KOPT-K1 (cell line): ENCODE data around the gene ID1.

Experiments used
- H3K27ac ChIP-seq: fragments of 200-600 bp; sonication (generic); 2 replicates; pipeline ENCODE4 v1.5.1; 2016; ENCODE audit warnings: antibody characterized with exemption, mild to moderate bottlenecking, low read depth, low read length; ENCODE audit not compliant: poor library complexity, severe bottlenecking
- H3K36me3 ChIP-seq: fragments of 200-600 bp; sonication (generic); 2 replicates; pipeline ENCODE4 v1.5.1; 2017; ENCODE audit warnings: antibody characterized with exemption, mild to moderate bottlenecking, low read length, moderate library complexity; ENCODE audit not compliant: insufficient read depth
- H3K9me3 ChIP-seq: fragments of 200-600 bp; sonication (generic); 2 replicates; pipeline ENCODE4 v1.5.1; 2017; ENCODE audit warnings: antibody characterized with exemption, low read length, mild to moderate bottlenecking; ENCODE audit not compliant: insufficient read depth, poor library complexity, severe bottlenecking

ID1 gene, protein sequence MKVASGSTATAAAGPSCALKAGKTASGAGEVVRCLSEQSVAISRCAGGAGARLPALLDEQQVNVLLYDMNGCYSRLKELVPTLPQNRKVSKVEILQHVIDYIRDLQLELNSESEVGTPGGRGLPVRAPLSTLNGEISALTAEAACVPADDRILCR

DNA sequence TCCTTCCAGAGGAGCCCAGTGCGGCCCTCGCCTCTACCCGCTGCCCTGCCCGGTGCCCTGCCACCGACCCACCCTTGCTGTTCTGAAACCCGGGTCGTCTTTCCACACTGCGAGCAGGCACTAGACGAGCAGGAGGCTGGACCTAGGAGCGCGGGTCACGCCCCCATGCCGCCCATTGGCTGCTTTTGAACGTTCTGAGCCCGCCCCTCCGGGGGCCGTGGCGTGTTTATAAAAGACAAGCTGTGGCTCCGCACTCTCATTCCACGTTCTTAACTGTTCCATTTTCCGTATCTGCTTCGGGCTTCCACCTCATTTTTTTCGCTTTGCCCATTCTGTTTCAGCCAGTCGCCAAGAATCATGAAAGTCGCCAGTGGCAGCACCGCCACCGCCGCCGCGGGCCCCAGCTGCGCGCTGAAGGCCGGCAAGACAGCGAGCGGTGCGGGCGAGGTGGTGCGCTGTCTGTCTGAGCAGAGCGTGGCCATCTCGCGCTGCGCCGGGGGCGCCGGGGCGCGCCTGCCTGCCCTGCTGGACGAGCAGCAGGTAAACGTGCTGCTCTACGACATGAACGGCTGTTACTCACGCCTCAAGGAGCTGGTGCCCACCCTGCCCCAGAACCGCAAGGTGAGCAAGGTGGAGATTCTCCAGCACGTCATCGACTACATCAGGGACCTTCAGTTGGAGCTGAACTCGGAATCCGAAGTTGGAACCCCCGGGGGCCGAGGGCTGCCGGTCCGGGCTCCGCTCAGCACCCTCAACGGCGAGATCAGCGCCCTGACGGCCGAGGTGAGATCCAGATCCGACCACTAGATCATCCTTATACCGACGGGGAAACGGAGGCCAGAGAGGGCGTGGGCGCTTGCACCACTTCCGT lies at the start of gene ID1:
ID1 (plus strand) TSS at position 259 of the 871 bp plus-strand sequence; CDS start at position 358, 99 bp downstream.
- H3K36me3 ChIP-seq = no peaks in the 10 kb centered on the region
- H3K9me3 ChIP-seq = no peaks in the 10 kb centered on the region
- H3K27ac ChIP-seq = peak within 1 kb of the TSS; percentile 5

DNA sequence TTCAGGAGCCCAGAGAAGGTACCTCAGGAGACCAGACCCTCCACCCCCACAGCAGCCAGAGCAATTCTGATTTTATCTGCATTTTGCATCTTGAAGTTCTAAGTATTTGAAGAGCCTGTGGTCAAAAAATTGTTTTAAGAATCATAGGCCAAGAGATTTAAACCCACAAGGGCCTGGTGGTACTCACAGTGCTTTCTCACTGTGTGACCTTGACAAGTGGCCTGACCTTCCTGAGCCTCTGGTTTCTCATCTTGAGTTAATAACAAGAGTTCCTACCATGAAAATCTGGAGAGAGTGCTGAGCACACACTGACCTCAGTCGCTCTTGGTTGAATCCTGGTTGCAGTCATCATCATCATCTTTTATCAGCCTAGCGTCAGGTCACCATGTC lies 45.4 kb upstream of the ID1 start:
- H3K9me3 ChIP-seq = no peaks in the 10 kb centered on the region
- peak overlapping the region; percentile 47 for H3K27ac ChIP-seq
- H3K36me3 ChIP-seq = peaks cover 92% of the 10 kb centered on the region

DNA sequence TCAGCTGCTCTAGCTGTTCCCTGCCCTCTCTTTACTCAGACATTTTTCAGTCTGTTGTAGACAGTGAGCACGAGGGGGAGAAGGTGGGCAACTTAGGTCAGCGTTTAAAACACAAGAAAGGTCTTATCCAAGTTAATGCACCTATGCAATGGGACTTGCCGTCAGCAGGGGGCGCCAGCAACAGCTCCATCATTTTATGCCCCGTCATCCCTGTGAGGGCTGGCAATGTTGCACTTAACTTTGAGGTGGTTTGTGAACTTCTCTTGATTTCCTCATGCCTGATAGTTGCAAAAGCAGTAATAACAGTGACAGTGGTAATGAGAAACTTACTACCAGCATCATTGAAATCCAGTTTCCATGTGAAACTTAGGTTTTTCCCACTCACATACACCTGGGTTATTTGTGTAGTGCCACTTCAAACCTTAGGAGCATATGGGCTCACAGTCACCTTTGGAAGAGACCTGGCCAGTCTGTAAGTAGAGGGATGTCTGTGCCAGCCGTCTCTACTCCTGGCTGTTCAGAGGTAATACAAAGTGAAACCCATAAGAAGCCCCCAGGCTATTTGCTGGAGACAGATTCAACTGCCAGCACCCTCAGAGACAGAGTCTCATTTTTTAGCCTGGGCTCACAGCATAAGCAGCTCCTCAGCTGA lies 44.9 kb upstream of the ID1 start:
- Histone ChIP-seq H3K27ac (peak overlapping the region; percentile 47), H3K9me3 (no peaks in the 10 kb centered on the region), H3K36me3 (peaks cover 87% of the 10 kb centered on the region)

DNA sequence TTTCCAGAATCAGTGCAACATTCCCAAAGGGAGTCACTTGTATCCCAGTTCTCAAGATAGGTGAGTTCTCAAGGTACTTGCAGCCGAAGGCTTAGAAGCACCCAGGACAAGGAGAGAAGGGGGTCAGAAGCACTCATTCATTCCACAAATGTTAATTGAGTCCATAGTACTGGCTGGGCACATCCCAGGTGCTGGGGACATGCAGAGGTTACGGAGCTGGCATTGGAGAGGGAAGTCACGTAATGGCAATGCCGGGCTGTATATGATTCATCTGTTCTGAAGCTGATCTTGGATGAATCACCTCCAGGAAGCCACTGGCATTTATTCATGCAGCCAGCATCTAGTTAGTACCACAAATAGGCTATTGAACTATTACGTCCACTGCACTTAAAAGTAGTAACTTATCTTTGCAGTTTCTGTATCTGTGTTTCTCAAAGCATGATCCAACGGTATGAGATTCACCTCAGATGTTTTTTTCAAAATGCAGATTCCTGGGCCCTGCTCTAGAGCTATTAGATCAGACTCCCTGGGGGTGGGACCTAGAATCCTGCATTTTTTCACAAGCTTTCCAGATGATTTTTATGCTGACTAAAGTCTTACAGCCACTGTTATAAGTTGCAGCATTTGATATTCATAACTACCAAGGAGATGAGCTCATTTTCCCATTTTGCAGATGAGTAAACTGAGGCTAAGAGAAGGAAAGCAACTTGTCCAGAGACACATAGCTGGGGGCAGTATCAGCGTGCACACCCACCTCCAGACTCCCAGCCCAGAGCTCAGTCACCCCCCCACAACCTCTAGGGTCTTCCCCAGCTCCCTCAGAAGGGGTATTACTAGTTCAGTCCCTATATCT lies 44.1 kb upstream of the ID1 start:
- peak overlapping the region; percentile 47 for H3K27ac ChIP-seq
- H3K9me3 ChIP-seq = no peaks in the 10 kb centered on the region
- peaks cover 89% of the 10 kb centered on the region for H3K36me3 ChIP-seq

DNA sequence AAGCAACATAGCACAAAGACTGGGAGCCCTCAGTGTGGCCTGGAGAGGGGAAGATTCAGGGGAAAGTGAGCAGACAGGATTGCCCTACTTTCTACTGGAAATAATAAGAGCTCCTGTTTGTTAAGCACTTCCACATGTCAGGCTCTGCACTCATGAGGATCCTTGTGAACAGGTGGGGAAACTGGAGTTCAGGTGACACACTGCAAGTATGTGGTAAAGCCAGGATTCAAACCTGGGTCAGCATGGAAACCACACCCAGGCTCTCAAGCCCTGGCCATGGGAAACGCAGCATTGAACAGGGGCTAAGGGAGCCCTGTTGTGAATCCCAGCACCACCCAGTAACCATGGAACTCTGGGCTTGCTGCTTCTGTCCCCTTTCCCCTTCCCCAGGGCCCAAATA lies 42.8 kb upstream of the ID1 start:
- Histone ChIP-seq H3K9me3 (no peaks in the 10 kb centered on the region), H3K27ac (no peak overlapping the region), H3K36me3 (peaks cover 90% of the 10 kb centered on the region)

DNA sequence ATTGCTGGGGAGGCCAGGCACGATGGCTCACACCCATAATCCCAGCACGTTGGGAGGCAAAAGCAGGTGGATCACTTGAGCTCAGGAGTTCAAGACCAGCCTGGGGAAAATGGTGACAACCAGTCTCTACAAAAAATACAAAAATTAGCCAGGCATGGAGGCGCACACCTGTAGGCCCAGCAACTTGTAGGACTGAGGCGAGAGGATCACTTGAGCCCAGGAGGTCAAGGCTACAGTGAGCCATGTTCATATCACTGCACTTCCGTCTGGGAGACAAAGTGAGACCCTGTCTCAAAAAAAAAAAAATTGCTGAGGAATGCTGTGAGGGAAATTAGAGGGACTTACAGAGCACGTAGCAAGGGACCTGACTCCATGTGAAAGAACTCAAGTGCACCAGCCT lies 40.8 kb upstream of the ID1 start:
- Histone ChIP-seq H3K9me3 (no peaks in the 10 kb centered on the region), H3K27ac (no peak overlapping the region), H3K36me3 (peaks cover 94% of the 10 kb centered on the region)

DNA sequence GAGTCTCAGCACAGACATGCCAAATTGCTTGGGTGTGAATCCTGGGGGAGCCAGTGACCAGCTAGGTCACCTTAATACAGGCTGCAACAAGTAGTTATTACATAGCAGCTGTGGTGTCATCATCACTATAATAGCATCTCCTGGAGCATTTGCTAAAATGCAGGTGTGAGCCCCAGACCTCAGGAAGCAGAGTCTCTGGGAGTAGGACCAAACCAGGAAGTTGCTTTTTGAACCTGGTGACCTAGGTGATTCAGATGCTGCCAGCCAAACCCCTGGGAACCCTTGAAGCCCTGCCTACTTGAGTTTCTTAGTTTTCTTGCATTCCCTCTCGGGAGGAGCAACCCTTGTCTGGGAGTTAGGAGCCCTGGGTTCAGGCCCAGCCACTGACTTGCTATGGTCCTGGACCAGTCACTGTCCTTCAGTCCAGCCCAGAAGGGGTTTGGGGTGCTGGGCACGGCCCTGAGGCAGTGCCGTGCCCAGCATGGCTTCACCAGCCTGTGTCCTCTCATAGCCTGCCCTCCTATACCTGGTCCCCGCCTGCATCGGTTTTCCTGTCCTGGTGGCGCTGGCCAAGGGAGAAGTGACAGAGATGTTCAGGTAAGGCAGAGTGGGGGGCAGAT lies 39.3 kb upstream of the ID1 start:
- H3K27ac ChIP-seq = no peak overlapping the region
- H3K9me3 ChIP-seq = no peaks in the 10 kb centered on the region
- peaks cover 94% of the 10 kb centered on the region for H3K36me3 ChIP-seq

DNA sequence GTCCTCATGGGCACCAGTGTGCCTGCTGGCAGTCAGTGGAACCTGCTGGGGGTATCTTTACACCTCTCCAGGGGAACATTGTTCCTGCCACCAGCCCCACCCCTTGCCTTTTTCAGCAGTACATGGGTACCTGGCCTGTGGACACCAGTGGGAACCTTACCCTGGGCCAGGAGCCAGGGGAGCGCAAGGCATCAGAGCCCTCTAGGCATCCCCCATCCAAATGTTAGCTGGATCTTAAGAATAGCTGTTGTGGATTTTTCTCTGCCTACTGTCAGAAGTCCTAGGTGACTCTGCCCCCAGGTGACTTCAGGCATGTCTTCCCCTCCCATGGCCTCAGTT lies 38.8 kb upstream of the ID1 start:
- H3K9me3 ChIP-seq = no peaks in the 10 kb centered on the region
- no peak overlapping the region for H3K27ac ChIP-seq
- H3K36me3 ChIP-seq = peaks cover 89% of the 10 kb centered on the region

DNA sequence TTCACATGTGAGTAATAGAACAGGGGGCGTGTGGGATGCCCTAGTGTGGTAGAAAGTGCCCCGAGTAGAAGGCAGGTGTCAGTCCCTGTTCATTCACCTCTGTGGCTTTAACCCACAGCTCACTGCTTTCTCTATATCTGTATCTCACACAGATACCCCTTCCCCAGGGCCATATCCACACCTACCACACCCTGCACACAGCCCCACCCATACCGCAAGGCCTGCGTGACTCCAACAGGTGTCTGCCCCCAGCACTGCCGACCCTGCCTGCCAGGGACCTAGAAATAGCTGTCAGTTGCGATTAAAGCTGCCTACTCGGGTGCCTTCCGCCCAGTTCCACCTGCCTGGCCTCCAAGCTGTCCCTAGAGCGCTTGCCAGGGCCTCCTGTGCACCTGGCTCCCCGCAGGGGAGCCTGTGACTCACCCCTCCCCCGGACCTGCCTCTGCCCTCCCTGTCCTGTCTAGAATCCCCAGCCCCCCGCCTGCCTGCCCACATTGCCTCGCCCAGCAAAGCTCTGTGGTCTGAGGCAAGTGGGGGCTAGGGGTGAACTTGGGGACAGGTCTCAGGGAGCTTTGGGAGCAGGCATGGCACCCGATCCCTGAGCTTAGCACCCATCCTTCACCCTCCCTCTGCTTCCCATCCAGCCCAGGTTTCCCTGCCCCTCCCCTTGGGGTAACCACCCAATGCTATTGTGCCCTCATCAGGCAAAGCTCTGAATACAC lies 38.3 kb upstream of the ID1 start:
- peaks cover 84% of the 10 kb centered on the region for H3K36me3 ChIP-seq
- no peak overlapping the region for H3K27ac ChIP-seq
- no peaks in the 10 kb centered on the region for H3K9me3 ChIP-seq

DNA sequence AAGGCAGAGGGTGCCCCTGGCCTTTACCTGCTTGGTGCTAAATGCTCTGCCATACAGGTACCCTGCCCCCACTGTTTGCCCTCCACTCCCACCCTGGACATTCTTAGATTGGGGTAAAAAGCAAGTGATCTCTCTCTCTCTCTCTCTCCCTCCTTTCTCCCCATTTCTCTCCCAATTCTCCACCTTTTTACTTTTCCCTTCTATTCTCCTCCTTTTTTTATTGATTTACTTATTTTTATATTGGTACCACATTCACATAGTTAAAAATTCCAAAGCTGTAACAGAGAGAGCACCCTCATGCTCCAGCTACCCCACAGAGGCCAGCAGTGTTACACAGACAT lies 37.7 kb upstream of the ID1 start:
- no peaks in the 10 kb centered on the region for H3K9me3 ChIP-seq
- peaks cover 78% of the 10 kb centered on the region for H3K36me3 ChIP-seq
- H3K27ac ChIP-seq = no peak overlapping the region

DNA sequence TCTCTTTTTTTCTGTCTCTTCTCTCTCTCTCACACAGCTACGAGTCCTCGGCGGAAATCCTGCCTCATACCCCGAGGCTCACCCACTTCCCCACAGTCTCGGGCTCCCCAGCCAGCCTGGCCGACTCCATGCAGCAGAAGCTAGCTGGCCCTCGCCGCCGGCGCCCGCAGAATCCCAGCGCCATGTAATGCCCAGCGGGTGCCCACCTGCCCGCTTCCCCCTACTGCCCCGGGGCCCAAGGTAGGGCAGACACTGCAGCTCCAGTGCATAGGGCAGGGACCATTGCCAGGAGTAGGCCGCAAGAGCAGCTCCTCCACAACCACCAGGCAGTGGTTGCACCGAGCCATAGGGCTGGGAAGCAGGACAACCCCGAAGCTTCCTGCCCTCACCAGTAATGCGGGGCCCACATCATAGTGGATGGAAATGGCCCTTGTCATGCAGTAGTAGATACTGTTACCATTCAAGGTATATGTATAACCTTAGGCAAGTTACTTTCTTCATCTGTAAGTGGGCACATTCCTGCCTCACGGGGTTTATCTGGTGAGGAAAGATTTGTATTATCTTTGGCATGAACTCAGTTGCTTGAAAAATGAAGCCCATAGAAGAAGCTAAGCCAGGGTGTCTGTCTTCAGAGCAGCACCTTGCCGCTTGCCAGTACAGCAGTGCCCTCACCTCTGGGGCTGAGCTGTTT lies 36.9 kb upstream of the ID1 start:
- Histone ChIP-seq H3K36me3 (peaks cover 70% of the 10 kb centered on the region), H3K9me3 (no peaks in the 10 kb centered on the region), H3K27ac (no peak overlapping the region)

DNA sequence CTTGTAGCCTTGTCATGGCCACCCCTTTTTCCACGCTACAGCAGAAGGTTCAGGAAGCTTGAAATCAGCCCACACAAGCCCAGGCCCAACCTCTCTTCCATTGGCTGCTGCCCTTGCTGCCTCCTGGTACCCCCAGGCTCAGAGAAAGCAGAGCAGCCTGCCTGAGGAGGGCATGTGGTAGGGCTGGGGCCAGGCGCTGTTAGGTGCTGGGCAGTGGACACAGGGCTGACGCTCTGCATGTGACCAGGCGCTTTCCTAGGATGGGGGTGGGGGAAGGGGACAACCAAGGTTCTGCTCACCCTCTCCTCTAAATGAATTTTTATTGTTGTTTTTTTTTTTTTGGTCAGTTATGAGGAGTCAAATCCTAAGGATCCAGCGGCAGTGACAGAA lies 36.3 kb upstream of the ID1 start:
- H3K27ac ChIP-seq = no peak overlapping the region
- H3K36me3 ChIP-seq = peaks cover 64% of the 10 kb centered on the region

DNA sequence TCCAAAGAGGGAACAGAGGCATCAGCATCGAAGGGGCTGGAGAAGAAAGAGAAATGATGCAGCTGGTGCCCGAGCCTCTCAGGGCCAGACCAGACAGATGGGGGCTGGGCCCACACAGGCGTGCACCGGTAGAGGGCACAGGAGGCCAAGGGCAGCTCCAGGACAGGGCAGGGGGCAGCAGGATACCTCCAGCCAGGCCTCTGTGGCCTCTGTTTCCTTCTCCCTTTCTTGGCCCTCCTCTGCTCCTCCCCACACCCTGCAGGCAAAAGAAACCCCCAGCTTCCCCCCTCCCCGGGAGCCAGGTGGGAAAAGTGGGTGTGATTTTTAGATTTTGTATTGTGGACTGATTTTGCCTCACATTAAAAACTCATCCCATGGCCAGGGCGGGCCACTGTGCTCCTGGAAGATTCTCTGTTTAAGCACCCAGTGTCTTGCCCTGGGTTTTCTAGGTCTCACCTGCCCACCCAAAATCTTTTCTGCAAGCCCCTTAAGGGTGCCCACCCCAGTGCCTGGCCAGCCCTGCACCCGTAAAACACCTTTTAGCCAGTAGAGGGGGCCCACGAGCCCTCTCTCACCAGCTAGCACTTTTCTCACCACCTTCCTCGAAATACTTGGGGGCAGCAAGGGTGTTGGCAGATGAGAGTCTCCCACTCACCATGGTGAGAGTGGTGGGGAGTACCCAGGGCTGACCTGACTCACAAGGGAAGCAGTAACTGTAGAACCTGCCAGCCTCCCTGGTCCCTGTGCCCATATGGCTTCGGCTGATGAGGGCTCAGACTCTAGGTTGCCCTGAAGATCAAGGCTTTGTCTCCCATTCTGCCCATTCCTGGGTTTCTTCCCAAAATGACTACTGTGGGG lies 35.7 kb upstream of the ID1 start:
- Histone ChIP-seq H3K36me3 (peaks cover 58% of the 10 kb centered on the region), H3K27ac (no peak overlapping the region), H3K9me3 (no peaks in the 10 kb centered on the region)

More for the DNA sequence above, 36.3 kb upstream of the ID1 start:
- no peaks in the 10 kb centered on the region for H3K9me3 ChIP-seq
